Measurements from ENCODE around the gene SSB.

SSB gene

DNA sequence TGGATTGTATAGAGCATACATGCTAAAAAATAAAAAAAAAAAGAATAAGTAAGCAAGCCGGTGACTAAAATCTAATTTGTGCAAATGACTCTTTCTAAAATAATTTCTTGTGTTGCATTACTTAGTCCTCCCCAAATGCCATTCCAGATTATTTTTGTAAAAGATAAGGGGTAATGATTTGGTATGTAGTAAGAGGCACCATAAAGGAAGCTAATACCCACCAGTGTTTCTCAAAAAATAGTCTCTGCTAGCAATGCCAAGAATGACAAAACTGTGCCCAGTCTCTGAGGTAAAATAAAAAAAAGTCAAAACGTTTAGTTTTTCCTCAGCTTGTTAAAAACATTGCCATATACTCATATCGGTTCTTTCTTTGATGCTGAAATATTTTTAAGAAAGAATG is 23.4 kb downstream of the SSB start:
- Histone ChIP-seq H3K4me1 (ENCODE audit: low read depth, poor library complexity, severe bottlenecking) (peaks cover 36% of the 10 kb centered on the region), H3K27ac (no peak overlapping the region), H3K4me2 (peak overlapping the region; percentile 81; the same call in 1 of the 2 replicates), H3K27me3 (ENCODE audit: insufficient read depth, low read depth) (no peaks in the 10 kb centered on the region), H3K4me3 (IDR thresholded peaks at IDR 0.05; ENCODE audit: insufficient read depth, low read depth, low read length) (no peak overlapping the region), H3K36me3 (ENCODE audit: insufficient read depth) (peaks cover 2% of the 10 kb centered on the region; the same call in 1 of the 2 replicates), H4K20me1 (ENCODE audit: insufficient read depth) (no peaks in the 10 kb centered on the region), H2AFZ (ENCODE audit: low read depth) (no peak overlapping the region), H3K79me2 (ENCODE audit: insufficient read depth, low read depth) (peaks cover 37% of the 10 kb centered on the region), H3K9ac (no peak overlapping the region)
- TF ChIP-seq, protein P1, sequence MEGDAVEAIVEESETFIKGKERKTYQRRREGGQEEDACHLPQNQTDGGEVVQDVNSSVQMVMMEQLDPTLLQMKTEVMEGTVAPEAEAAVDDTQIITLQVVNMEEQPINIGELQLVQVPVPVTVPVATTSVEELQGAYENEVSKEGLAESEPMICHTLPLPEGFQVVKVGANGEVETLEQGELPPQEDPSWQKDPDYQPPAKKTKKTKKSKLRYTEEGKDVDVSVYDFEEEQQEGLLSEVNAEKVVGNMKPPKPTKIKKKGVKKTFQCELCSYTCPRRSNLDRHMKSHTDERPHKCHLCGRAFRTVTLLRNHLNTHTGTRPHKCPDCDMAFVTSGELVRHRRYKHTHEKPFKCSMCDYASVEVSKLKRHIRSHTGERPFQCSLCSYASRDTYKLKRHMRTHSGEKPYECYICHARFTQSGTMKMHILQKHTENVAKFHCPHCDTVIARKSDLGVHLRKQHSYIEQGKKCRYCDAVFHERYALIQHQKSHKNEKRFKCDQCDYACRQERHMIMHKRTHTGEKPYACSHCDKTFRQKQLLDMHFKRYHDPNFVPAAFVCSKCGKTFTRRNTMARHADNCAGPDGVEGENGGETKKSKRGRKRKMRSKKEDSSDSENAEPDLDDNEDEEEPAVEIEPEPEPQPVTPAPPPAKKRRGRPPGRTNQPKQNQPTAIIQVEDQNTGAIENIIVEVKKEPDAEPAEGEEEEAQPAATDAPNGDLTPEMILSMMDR (conservative IDR thresholded peaks at IDR 0.05; ENCODE audit: low read depth, low read length), result no peak

DNA sequence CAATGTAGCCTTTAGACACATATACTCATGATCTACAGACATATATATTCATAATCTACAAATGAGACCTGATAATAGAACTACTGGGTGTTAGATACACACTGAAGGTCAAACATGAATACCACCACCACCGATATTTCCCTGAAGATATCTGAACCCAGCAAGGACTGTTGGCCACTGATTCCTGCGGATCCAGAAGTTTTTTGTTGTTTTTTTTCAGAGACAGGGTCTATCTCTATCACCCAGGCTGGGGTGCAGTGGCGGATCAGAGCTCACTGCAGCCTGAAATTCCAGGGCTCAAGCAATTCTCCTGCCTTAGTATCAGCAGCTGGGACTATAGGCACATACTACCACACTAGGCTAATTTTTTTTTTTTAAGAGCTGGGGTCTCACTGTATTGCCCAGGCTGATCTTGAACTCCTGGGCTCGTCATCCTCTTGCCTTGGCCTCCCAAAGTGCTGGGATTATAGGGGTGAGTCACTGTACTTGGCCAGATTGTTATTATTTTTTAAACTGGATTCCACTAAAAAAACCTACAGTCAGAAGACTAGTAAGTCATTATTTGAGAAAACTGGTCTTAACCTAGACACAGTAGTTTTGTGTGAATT is 24.2 kb downstream of the SSB start:
- H3K4me3 ChIP-seq (IDR thresholded peaks at IDR 0.05; ENCODE audit: insufficient read depth, low read depth, low read length), result no peak overlapping the region
- no peak overlapping the region for H3K9ac ChIP-seq
- peaks cover 2% of the 10 kb centered on the region; the same call in 1 of the 2 replicates for H3K36me3 ChIP-seq (ENCODE audit: insufficient read depth)
- H3K27ac ChIP-seq, result no peak overlapping the region
- TF ChIP-seq, protein P1 (conservative IDR thresholded peaks at IDR 0.05; ENCODE audit: low read depth, low read length), result no peak
- peak overlapping the region; percentile 81; the same call in 1 of the 2 replicates for H3K4me2 ChIP-seq
- H3K79me2 ChIP-seq (ENCODE audit: insufficient read depth, low read depth), result peaks cover 39% of the 10 kb centered on the region
- H4K20me1 ChIP-seq (ENCODE audit: insufficient read depth), result no peaks in the 10 kb centered on the region
- H3K4me1 ChIP-seq (ENCODE audit: low read depth, poor library complexity, severe bottlenecking), result peaks cover 36% of the 10 kb centered on the region
- no peak overlapping the region for H2AFZ ChIP-seq (ENCODE audit: low read depth)
- H3K27me3 ChIP-seq (ENCODE audit: insufficient read depth, low read depth), result no peaks in the 10 kb centered on the region

DNA sequence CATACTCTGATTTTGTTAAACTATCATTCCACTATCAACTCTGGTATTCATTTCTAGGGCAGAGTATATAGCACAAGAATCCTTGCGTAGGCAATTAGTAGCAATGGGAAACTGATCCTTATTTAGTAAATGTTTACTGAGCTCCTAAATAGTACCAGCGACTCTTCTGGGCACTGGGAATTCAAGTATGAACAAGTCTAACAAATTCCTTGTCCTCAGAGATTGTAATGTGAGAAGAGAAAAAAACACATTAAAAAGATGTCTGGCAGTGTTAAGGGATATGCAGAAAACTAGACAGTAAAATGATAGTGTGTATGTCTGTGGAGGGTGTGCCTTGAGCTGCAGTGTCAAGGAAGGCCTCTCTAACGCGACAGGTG is 25.3 kb downstream of the SSB start:
- H3K79me2 ChIP-seq (ENCODE audit: insufficient read depth, low read depth), result peaks cover 50% of the 10 kb centered on the region

DNA sequence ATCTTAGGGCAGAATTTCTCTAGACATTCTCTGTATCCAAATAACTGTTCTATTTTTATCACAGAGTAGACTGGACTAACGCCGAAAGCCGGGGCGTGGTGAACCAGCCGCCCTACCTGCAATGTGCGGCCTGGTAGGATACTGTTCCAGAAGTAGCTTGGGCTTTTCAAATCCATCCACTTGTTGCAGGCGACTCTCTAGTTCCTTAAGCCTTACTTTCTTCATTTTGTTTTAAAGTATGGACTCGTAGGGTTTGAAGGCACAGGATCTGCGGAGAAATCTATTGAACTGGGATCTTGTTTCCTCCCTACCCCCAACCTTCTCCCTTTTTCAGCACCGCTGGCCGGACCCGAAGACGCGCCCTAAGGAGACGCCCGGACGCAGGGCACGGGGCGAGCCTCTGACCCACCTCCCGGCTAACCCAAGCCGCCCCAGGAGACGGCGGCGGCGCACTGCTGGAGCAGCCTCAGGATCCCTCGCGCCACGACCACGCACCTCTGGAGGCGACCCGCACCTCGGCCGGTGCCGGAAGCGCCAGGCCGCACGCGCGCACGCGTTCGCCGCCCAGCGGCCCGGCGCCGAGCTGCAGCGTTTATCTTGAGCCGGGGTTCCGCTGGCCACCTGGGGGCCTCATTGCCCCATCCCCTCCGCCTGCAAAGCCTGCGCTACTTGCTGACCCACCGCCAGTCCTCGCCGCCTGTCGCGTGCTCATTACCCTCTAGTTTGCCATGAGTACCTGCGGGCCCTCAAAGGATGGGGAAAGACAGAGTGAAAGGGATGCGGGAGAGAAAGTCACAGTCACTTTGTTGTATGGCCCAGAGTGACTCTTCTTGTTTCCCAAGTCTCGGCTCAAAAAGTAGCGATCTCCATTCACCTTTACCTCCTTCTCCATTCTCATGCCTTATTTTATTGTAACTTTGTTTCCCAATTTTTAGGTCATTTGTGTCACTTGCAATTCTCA is 26.0 kb downstream of the SSB start, which contains the start of gene METTL5:
Gene METTL5 (minus strand): TSS at position 533 of the 961 bp plus-strand sequence. CDS start 308 bp downstream, at position 225.
- H3K79me2 ChIP-seq (ENCODE audit: insufficient read depth, low read depth), result peaks cover 57% of the 10 kb centered on the region
- H3K4me3 ChIP-seq (IDR thresholded peaks at IDR 0.05; ENCODE audit: insufficient read depth, low read depth, low read length), result peak within 1 kb of the TSS; percentile 83
- H3K27ac ChIP-seq, result peak within 1 kb of the TSS; percentile 23; the same call in 1 of the 2 replicates
- H3K4me1 ChIP-seq (ENCODE audit: low read depth, poor library complexity, severe bottlenecking), result peaks cover 41% of the 10 kb centered on the region
- peak within 1 kb of the TSS; percentile 60 for H3K9ac ChIP-seq
- TF ChIP-seq, protein P1 (conservative IDR thresholded peaks at IDR 0.05; ENCODE audit: low read depth, low read length), result peak; percentile 84
- peak within 1 kb of the TSS; percentile 95 for H2AFZ ChIP-seq (ENCODE audit: low read depth)
- H4K20me1 ChIP-seq (ENCODE audit: insufficient read depth), result peaks cover 7% of the 10 kb centered on the region; the same call in 1 of the 2 replicates
- peaks cover 2% of the 10 kb centered on the region; the same call in 1 of the 2 replicates for H3K36me3 ChIP-seq (ENCODE audit: insufficient read depth)
- no peaks in the 10 kb centered on the region for H3K27me3 ChIP-seq (ENCODE audit: insufficient read depth, low read depth)
- peak within 1 kb of the TSS; percentile 81 for H3K4me2 ChIP-seq

More for the DNA sequence above, 25.3 kb downstream of the SSB start:
- Histone ChIP-seq H3K4me2 (peak overlapping the region; percentile 81), H3K36me3 (ENCODE audit: insufficient read depth) (peaks cover 2% of the 10 kb centered on the region; the same call in 1 of the 2 replicates), H2AFZ (ENCODE audit: low read depth) (peak overlapping the region; percentile 95; the same call in 1 of the 2 replicates), H4K20me1 (ENCODE audit: insufficient read depth) (peaks cover 5% of the 10 kb centered on the region; the same call in 1 of the 2 replicates), H3K4me3 (IDR thresholded peaks at IDR 0.05; ENCODE audit: insufficient read depth, low read depth, low read length) (peak overlapping the region; percentile 83), H3K27ac (peak overlapping the region; percentile 23; the same call in 1 of the 2 replicates), H3K9ac (peak overlapping the region; percentile 60; the same call in 1 of the 2 replicates), H3K4me1 (ENCODE audit: low read depth, poor library complexity, severe bottlenecking) (peaks cover 42% of the 10 kb centered on the region), H3K27me3 (ENCODE audit: insufficient read depth, low read depth) (no peaks in the 10 kb centered on the region)
- TF ChIP-seq, protein P1 (conservative IDR thresholded peaks at IDR 0.05; ENCODE audit: low read depth, low read length), result no peak

Data from KMS-11 (cell line).